BE2C (cell line): ENCODE results near the gene CABP7.

Experiments
- DNase-seq: peaks from one replicate; pipeline ENCODE4 v3.0.0-alpha.2; 2020
- H3K27me3 ChIP-seq: fragments of 250-450 bp; sonication (Bioruptor Pico); 2 replicates; pipeline ENCODE4 v1.5.1; 2020; ENCODE audit warnings: mild to moderate bottlenecking
- H3K36me3 ChIP-seq: fragments of 250-450 bp; sonication (Bioruptor Pico); 2 replicates; pipeline ENCODE4 v1.5.1; 2020; ENCODE audit warnings: mild to moderate bottlenecking
- H3K4me1 ChIP-seq: fragments of 250-450 bp; sonication (Bioruptor Pico); 2 replicates; pipeline ENCODE4 v1.5.1; 2020
- H3K4me3 ChIP-seq: 2 replicates; pipeline ENCODE4 v1.5.1; 2011; ENCODE audit warnings: low read depth, low read length
- H3K9me3 ChIP-seq: fragments of 250-450 bp; sonication (Bioruptor Pico); 2 replicates; pipeline ENCODE4 v1.5.1; 2020
- TF ChIP-seq, protein P1 (sequence below): IDR thresholded peaks from 2 replicates; pipeline ENCODE4 v1.5.1; 2012; ENCODE audit warnings: mild to moderate bottlenecking, low read depth, low read length

The CABP7 gene

DNA sequence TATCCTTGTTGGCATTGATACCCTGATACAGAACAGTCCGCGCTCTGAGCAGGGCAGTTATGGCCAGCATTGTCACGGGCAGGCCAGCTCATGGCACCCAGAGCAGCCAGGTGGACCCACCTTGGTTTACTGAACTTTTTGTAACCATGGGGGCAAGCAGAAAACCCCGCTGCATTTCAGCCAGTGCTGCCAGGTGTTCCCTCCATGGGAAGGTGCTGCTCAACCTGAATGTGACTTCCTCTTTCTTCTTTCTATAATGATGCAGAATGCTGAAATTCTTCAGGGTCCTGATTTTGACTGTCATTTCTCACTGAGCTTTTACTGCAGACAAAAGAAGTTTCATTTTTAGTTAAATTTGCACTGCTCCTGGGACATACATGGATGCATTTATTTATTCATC is 35.6 kb upstream of the CABP7 start:
- Histone ChIP-seq H3K27me3 (no peaks in the 10 kb centered on the region), H3K4me3 (no peak overlapping the region), H3K36me3 (peaks cover 32% of the 10 kb centered on the region), H3K9me3 (no peaks in the 10 kb centered on the region), H3K4me1 (peaks cover under 1% of the 10 kb centered on the region; the same call in 1 of the 2 replicates)
- DNase-seq: no peak
- TF ChIP-seq, protein P1, sequence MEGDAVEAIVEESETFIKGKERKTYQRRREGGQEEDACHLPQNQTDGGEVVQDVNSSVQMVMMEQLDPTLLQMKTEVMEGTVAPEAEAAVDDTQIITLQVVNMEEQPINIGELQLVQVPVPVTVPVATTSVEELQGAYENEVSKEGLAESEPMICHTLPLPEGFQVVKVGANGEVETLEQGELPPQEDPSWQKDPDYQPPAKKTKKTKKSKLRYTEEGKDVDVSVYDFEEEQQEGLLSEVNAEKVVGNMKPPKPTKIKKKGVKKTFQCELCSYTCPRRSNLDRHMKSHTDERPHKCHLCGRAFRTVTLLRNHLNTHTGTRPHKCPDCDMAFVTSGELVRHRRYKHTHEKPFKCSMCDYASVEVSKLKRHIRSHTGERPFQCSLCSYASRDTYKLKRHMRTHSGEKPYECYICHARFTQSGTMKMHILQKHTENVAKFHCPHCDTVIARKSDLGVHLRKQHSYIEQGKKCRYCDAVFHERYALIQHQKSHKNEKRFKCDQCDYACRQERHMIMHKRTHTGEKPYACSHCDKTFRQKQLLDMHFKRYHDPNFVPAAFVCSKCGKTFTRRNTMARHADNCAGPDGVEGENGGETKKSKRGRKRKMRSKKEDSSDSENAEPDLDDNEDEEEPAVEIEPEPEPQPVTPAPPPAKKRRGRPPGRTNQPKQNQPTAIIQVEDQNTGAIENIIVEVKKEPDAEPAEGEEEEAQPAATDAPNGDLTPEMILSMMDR: no peak

DNA sequence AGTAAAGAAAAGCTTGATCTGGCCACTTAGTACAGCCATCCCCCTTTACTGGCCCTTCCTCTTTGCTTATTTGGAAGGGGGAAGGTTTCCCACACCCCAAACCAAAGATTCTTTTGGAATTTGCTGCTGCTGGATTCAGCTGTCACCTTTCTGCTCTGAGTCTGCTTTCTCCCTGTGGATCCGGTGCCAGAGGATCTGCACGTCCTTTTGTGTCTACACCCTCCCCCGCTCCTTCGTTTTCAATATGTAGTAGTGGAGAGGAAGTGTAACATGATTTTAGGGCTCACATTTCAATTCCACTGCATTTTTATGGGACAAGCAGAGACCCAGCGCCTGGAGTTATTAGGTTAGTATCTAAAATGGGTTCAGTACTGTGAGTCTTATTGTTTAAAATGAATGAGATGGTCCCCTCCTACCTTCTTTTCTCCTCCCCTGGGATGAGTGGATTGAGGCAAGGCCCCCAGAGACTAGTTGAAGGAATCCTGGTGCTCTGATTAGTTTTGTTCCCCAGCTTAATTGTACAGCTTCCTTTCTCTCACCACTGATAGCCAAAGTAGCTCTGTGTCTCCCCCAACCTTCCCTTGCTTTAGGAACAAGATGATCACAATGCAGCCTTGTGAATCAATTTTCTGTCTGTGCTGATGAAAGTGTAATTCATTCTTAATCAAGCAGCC is 30.5 kb upstream of the CABP7 start:
- Histone ChIP-seq H3K27me3 (no peaks in the 10 kb centered on the region), H3K9me3 (no peaks in the 10 kb centered on the region), H3K4me1 (peaks cover 16% of the 10 kb centered on the region), H3K4me3 (no peak overlapping the region), H3K36me3 (peaks cover 16% of the 10 kb centered on the region)
- no peak for DNase-seq
- TF ChIP-seq, protein P1: no peak

DNA sequence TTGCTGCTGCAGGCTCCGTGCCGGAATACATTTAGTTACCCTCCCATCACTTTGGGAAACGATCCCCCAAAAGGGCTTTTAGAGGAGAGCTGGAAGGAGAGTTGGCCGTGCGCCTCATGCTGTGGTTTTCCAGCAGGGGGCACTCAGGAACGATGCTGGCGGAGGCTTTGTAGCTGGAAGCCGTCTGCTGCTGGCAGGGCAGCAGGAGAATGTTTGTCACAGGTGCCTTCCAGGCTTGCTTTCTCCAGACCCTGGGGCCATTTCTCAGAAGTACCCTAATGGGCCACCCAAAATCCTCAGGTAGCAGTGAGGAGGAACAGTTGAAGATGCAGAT is 30.0 kb upstream of the CABP7 start:
- Histone ChIP-seq H3K27me3 (no peaks in the 10 kb centered on the region), H3K9me3 (no peaks in the 10 kb centered on the region), H3K4me1 (peaks cover 21% of the 10 kb centered on the region), H3K4me3 (no peak overlapping the region), H3K36me3 (peaks cover 22% of the 10 kb centered on the region)
- TF ChIP-seq, protein P1: peak; percentile 92
- peak; percentile 76 for DNase-seq

DNA sequence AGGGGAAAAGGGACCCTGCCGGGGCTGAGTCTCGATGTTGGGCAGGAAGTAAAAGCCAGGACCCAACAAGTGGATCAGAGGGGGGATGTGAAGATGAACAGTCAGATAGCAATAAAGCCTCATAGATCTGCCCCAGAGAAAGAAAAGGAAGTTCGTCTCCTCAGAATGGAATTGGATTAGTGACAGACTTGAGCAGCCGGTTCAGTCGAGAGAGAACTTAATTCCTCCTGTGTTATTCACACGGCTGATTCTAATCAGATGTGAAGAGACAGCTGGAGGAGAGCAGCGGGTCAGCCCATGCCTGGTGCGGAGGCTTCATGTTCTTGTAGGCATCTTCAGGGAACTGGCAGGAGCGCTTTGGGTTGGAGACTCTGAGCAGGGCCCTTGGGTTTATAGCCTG is 29.3 kb upstream of the CABP7 start:
- Histone ChIP-seq H3K36me3 (peaks cover 23% of the 10 kb centered on the region), H3K4me3 (no peak overlapping the region), H3K27me3 (no peaks in the 10 kb centered on the region), H3K9me3 (no peaks in the 10 kb centered on the region), H3K4me1 (peaks cover 24% of the 10 kb centered on the region)
- TF ChIP-seq, protein P1: no peak
- no peak for DNase-seq

DNA sequence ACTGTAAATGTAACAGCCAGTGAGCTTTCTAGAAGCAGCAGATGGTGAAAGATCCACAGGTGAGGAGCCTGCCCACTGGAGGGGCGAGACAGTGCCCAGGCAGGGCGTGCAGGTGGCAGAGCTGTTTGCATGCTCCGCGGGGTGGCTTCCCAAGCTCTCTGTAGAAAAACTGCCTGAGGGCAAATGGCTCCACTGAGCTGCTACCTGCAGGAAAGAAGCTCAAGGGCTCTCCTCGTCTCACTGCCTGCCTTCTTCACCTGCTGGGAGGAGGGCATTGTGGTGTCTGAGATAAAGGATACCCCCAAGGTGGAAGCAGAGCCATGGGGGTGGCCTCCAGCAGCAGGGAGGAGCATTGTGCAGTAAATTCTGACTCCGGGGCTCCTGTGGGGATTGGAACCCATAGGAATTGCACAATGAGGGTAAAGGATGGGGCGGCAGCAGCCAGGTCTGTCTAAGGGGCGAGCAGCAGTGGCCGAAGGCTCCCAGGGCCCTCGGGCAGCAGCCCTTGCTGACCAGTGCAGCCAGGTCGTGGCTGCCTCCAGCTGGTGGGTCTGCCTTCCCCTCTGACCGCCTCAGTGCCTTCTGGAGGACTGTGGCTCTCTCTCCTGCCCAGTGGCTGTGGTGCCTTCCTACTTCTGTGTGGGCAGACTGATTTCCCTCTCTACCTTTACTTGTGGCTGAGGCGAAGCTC is 28.0 kb upstream of the CABP7 start:
- no peak overlapping the region for H3K4me3 ChIP-seq
- H3K36me3 ChIP-seq: peaks cover 27% of the 10 kb centered on the region
- TF ChIP-seq, protein P1: no peak
- H3K9me3 ChIP-seq: no peaks in the 10 kb centered on the region
- DNase-seq: no peak
- no peaks in the 10 kb centered on the region for H3K27me3 ChIP-seq
- peaks cover 26% of the 10 kb centered on the region for H3K4me1 ChIP-seq

DNA sequence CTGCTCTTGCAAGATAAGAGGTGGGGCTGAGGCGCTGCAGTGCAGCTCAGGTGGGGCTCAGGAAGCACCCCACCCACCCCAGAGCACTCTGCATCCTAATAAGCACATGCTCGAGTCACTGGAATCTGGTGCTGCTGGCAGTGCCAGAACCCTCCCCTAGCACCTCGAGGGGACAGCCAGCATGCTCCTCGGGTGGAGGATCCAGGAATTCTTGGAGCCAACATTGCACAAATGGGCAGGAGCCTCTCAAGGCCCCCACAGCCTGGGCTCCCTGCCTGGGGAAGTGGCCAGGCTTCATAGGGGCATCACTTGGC is 27.5 kb upstream of the CABP7 start:
- TF ChIP-seq, protein P1: no peak
- Histone ChIP-seq H3K4me3 (no peak overlapping the region), H3K27me3 (no peaks in the 10 kb centered on the region), H3K9me3 (no peaks in the 10 kb centered on the region), H3K4me1 (peaks cover 26% of the 10 kb centered on the region), H3K36me3 (peaks cover 31% of the 10 kb centered on the region)
- no peak for DNase-seq
